Spleen (tissue), 11 donors: ENCODE data around the gene TP53BP1. TPM values are rescaled to one million over a fixed set of nuclear protein-coding genes. Genes with fewer than 3 reads are reported as not detected.
A peak's percentile ranks its signal among the peaks of the same experiment; 100 is the strongest.

Experiments used
- DNase-seq: peaks from one replicate; pipeline ENCODE4 v3.0.0-alpha.2; 2020
- H3K27ac ChIP-seq, 8 donors: fragments of 200-600 bp; sonication (generic) in 7 of 8; 1 replicate in 4 of 8; 2 replicates in 4 of 8; pipeline versions ENCODE4 v1.5.0 to v1.8.0; 2016 to 2021; ENCODE audit warnings: inconsistent platforms in 4 of 8, mild to moderate bottlenecking in 4 of 8, moderate library complexity in 1 of 8
- H3K27me3 ChIP-seq, 7 donors: fragments of 200-600 bp; sonication (generic) in 6 of 7; replicated peaks in 1 of 7; 1 replicate in 4 of 7; 2 replicates in 3 of 7; pipeline versions ENCODE4 v1.5.0 to v1.8.0; 2016 to 2021; ENCODE audit warnings: inconsistent platforms in 3 of 7, mild to moderate bottlenecking in 1 of 7
- H3K36me3 ChIP-seq, 6 donors: fragments of 200-600 bp; sonication (generic) in 5 of 6; 1 replicate in 4 of 6; 2 replicates in 2 of 6; pipeline versions ENCODE4 v1.5.0 to v1.8.0; 2016 to 2021; ENCODE audit warnings: inconsistent platforms in 2 of 6
- H3K4me1 ChIP-seq, 6 donors: fragments of 200-600 bp; sonication (generic) in 5 of 6; 1 replicate in 3 of 6; 2 replicates in 3 of 6; pipeline versions ENCODE4 v1.5.0 to v1.8.0; 2016 to 2021; ENCODE audit warnings: inconsistent platforms in 3 of 6
- H3K4me3 ChIP-seq, 8 donors: fragments of 200-600 bp; sonication (generic) in 7 of 8; 1 replicate in 4 of 8; 2 replicates in 4 of 8; pipeline versions ENCODE4 v1.5.0 to v1.8.0; 2016 to 2021; ENCODE audit warnings: inconsistent platforms in 4 of 8, mild to moderate bottlenecking in 4 of 8, moderate library complexity in 2 of 8
- H3K9me3 ChIP-seq, 8 donors: fragments of 200-600 bp; sonication (generic) in 7 of 8; 1 replicate in 4 of 8; 2 replicates in 4 of 8; pipeline versions ENCODE4 v1.5.0 to v1.8.0; 2016 to 2021; ENCODE audit warnings: inconsistent platforms in 4 of 8
- POLR2A ChIP-seq, 3 donors: fragments of 450-650 bp; IDR thresholded peaks; one replicate each; pipeline ENCODE4 v1.5.1; 2017; ENCODE audit warnings: antibody characterized with exemption in 3 of 3, mild to moderate bottlenecking in 1 of 3
- POLR2AphosphoS5 ChIP-seq, 3 donors: sonication (generic); formaldehyde crosslinking; IDR thresholded peaks; one replicate each; pipeline ENCODE4 v1.5.1; 2017; ENCODE audit warnings: antibody characterized with exemption in 3 of 3
- WGBS, 5 donors: extraction: QIAGEN DNeasy Blood & Tissue Kit in 3 of 5; methylation state at CpG; one replicate each; pipeline versions ENCODE4 v1.1.5 to v1.1.7; 2013 to 2018; 5-methylcytosine and 5-hydroxymethylcytosine counted together
- intact Hi-C: fragments of 100-400 bp; cut with DNase I; formaldehyde crosslinking; loops from one replicate; pipeline ENCODE4 v1.15.0; 2023; ENCODE audit warnings: low total_unique reads
- polyA plus RNA-seq, 3 donors: library from polyadenylated mRNA; stranded (reverse); fragments of 200-250 nt; gene quantifications; one replicate each; pipeline ENCODE4 v1.2.1, GENCODE V29; 2013
- total RNA-seq, 7 donors: library from RNA; depleted of rRNA in 3 of 7; stranded (reverse); fragments of >200 nt in 3 of 7; fragmentation: NEBNext Ultra II Directional in 4 of 7; extraction: Animal tissue kit (Norgen Biotek cat#: 25700) in 4 of 7; gene quantifications; one replicate each; pipeline versions ENCODE4 v1.1.0 to v1.2.1, GENCODE V29; 2016 to 2021
- TF ChIP-seq, protein P1 (sequence below), 11 experiments: fragments of 200-600 bp in 7 of 11; fragments of 450-650 bp in 4 of 11; sonication (generic) in 4 of 11; IDR thresholded peaks in 8 of 11; conservative IDR thresholded peaks in 3 of 11; 1 replicate in 7 of 11; 2 replicates in 4 of 11; pipeline versions ENCODE4 v1.4.0 to v1.8.0; 2016 to 2021; ENCODE audit warnings: antibody characterized with exemption in 11 of 11, inconsistent platforms in 4 of 11, mild to moderate bottlenecking in 1 of 11
- donor health status: healthy with polysubstance abuse.
- donor health status: DM: no; HTN: no; CAD: no; lungs with moderate emphysema.
- donor health status: DM: no; HTN: no; CAD: no.
- donor health status: Bipolar disorder and iron deficiency.
- donor health status: healthy.
- donor health status: DM: no; HTN: no; CAD: no.
- donor health status: DM: yes; HTN: yes; CAD: no.

TP53BP1 gene
- total and polyA plus RNA-seq, 10 donors = 7.2 to 55.4 (median 41.1) TPM

DNA sequence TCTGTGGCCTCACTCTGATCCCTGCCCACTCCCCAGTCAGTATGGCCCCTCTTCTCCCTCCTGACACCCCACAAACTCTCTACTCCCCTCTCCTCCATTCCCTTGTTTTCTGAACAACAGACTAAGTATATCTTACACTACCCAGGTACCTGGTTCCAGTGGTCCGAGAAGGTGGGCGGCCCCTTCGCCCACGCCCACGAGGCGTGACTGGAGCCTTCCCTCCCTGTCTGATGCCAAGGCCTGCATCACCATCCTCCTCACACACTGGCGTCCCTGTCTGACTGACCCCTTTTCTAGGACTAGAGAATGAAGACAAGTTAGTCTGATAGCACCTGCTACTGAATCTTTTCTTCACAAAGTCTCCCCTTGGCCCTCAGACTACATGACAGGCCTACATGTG, 72.1 kb downstream of the TP53BP1 start:
- Histone ChIP-seq H3K36me3 (peaks cover 0 to 96% (median 54%) of the 10 kb centered on the region in 6 donors), H3K27me3 (no peaks in the 10 kb centered on the region), H3K27ac (no peak overlapping the region), H3K4me1 (no peaks in the 10 kb centered on the region), H3K4me3 (no peak overlapping the region), H3K9me3 (no peaks in the 10 kb centered on the region)
- peak in 1 of 3 donors; percentile 19 for TF ChIP-seq POLR2AphosphoS5 (IDR thresholded peaks at IDR 0.05)
- no peak for TF ChIP-seq POLR2A (IDR thresholded peaks at IDR 0.05)
- TF ChIP-seq, protein P1, sequence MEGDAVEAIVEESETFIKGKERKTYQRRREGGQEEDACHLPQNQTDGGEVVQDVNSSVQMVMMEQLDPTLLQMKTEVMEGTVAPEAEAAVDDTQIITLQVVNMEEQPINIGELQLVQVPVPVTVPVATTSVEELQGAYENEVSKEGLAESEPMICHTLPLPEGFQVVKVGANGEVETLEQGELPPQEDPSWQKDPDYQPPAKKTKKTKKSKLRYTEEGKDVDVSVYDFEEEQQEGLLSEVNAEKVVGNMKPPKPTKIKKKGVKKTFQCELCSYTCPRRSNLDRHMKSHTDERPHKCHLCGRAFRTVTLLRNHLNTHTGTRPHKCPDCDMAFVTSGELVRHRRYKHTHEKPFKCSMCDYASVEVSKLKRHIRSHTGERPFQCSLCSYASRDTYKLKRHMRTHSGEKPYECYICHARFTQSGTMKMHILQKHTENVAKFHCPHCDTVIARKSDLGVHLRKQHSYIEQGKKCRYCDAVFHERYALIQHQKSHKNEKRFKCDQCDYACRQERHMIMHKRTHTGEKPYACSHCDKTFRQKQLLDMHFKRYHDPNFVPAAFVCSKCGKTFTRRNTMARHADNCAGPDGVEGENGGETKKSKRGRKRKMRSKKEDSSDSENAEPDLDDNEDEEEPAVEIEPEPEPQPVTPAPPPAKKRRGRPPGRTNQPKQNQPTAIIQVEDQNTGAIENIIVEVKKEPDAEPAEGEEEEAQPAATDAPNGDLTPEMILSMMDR (IDR thresholded peaks at IDR 0.05 in 8 of 11, conservative IDR thresholded peaks at IDR 0.05 in 3 of 11) = no peak
- intact Hi-C loops = no loop called here
- WGBS, 5 donors = 95 to 98% (median 97%) methylated on average over 7 of the region's 7 CpGs
- no peak for DNase-seq

DNA sequence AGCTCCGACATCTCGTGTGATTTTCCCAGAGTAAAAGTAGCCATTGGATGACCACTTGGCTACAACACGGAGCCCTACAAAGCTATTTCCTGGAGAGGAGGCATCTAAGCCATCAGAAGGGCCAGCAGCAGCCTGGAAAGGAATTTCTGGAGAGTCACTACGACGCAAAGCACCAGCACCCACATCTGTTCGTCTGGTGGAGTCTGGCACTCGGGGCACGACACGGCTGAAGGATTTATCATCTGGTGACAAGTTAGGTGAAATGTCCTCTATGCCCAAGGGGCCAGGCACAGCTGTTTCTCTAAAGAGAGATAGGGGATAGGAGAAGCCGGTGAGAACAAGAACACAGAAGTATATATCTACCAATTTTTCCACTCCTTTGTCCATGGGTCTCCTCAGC, 72.5 kb downstream of the TP53BP1 start:
- Histone ChIP-seq H3K36me3 (peaks cover 0 to 96% (median 56%) of the 10 kb centered on the region in 6 donors), H3K27ac (no peak overlapping the region)
- WGBS, 5 donors = 94 to 98% (median 94%) methylated on average over 10 of the region's 10 CpGs

GRCh38 chr15:43414196-43414595, 78.8 kb downstream of the TP53BP1 start:
- no peaks in the 10 kb centered on the region for H3K9me3 ChIP-seq
- no peak overlapping the region for H3K27ac ChIP-seq
- no peak overlapping the region for H3K4me3 ChIP-seq
- intact Hi-C loops = loop anchor here (10.0 kb wide), 1 partner anchor 61 kb away; no protein-coding TSS in a partner anchor
- H3K4me1 ChIP-seq = no peaks in the 10 kb centered on the region
- peaks cover 0 to 97% (median 49%) of the 10 kb centered on the region in 6 donors for H3K36me3 ChIP-seq
- no peak for DNase-seq
- H3K27me3 ChIP-seq = no peaks in the 10 kb centered on the region
- TF ChIP-seq POLR2AphosphoS5 (IDR thresholded peaks at IDR 0.05) = no peak
- TF ChIP-seq, protein P1 (IDR thresholded peaks at IDR 0.05 in 8 of 11, conservative IDR thresholded peaks at IDR 0.05 in 3 of 11) = no peak
- no peak for TF ChIP-seq POLR2A (IDR thresholded peaks at IDR 0.05)

More for the DNA sequence above, 72.5 kb downstream of the TP53BP1 start:
- H3K9me3 ChIP-seq = no peaks in the 10 kb centered on the region
- H3K4me1 ChIP-seq = no peaks in the 10 kb centered on the region
- no peak for DNase-seq
- no peak overlapping the region for H3K4me3 ChIP-seq
- TF ChIP-seq, protein P1 (IDR thresholded peaks at IDR 0.05 in 8 of 11, conservative IDR thresholded peaks at IDR 0.05 in 3 of 11) = no peak
- TF ChIP-seq POLR2AphosphoS5 (IDR thresholded peaks at IDR 0.05) = no peak
- TF ChIP-seq POLR2A (IDR thresholded peaks at IDR 0.05) = no peak
- intact Hi-C loops = no loop called here
- H3K27me3 ChIP-seq = no peaks in the 10 kb centered on the region

GRCh38 chr15:43412096-43412495, 80.9 kb downstream of the TP53BP1 start:
- Histone ChIP-seq H3K36me3 (peaks cover 8 to 98% (median 70%) of the 10 kb centered on the region in 6 donors), H3K4me1 (no peaks in the 10 kb centered on the region), H3K4me3 (no peak overlapping the region), H3K27ac (no peak overlapping the region), H3K27me3 (no peaks in the 10 kb centered on the region), H3K9me3 (no peaks in the 10 kb centered on the region)
- no peak for DNase-seq
- intact Hi-C loops = loop anchor here (10.0 kb wide), 1 partner anchor 63 kb away; no protein-coding TSS in a partner anchor
- 83 to 100% (median 96%) methylated on average over 1 of the region's 1 CpG for WGBS, 5 donors
- no peak for TF ChIP-seq POLR2AphosphoS5 (IDR thresholded peaks at IDR 0.05)
- TF ChIP-seq, protein P1 (IDR thresholded peaks at IDR 0.05 in 8 of 11, conservative IDR thresholded peaks at IDR 0.05 in 3 of 11) = no peak
- TF ChIP-seq POLR2A (IDR thresholded peaks at IDR 0.05) = no peak
